Esophagus squamous epithelium (tissue), 4 donors: Measurements from ENCODE around the gene EGR1.

Experiments
- POLR2A ChIP-seq, 4 donors: fragments of 450-650 bp; IDR thresholded peaks; one replicate each; pipeline ENCODE4 v1.6.1; 2017; ENCODE audit warnings: antibody characterized with exemption in 4 of 4, mild to moderate bottlenecking in 4 of 4, moderate library complexity in 3 of 4
- TF ChIP-seq, protein P1 (sequence below), 6 experiments: fragments of 450-650 bp in 4 of 6; fragments of 200-600 bp in 2 of 6; sonication (generic) in 2 of 6; IDR thresholded peaks; one replicate each; pipeline ENCODE4 v1.5.1; 2016 to 2019; ENCODE audit warnings: antibody characterized with exemption in 6 of 6, mild to moderate bottlenecking in 4 of 6, moderate library complexity in 4 of 6

DNA sequence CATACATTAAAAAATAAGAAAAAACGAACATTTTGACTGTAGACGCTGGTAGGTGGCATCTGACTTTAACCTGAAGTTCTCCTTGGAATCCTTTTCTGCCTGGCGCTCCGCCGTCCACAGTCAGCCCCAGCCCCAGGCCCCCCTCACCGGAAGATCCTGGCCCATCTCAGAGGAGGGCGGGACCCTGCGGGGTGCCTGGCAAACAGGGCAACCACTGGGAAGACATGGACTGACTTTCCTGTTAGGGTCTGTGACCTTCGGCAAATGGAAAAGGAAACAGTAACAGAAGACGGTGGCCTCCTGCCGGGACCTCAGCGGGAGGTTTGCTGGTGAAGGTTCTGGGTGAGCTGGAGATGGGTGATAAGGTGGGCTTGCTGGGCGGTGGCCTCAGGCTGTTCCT lies 11.7 kb upstream of the EGR1 start:
- TF ChIP-seq, protein P1, sequence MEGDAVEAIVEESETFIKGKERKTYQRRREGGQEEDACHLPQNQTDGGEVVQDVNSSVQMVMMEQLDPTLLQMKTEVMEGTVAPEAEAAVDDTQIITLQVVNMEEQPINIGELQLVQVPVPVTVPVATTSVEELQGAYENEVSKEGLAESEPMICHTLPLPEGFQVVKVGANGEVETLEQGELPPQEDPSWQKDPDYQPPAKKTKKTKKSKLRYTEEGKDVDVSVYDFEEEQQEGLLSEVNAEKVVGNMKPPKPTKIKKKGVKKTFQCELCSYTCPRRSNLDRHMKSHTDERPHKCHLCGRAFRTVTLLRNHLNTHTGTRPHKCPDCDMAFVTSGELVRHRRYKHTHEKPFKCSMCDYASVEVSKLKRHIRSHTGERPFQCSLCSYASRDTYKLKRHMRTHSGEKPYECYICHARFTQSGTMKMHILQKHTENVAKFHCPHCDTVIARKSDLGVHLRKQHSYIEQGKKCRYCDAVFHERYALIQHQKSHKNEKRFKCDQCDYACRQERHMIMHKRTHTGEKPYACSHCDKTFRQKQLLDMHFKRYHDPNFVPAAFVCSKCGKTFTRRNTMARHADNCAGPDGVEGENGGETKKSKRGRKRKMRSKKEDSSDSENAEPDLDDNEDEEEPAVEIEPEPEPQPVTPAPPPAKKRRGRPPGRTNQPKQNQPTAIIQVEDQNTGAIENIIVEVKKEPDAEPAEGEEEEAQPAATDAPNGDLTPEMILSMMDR (IDR thresholded peaks at IDR 0.05), result no peak
- no peak for TF ChIP-seq POLR2A (IDR thresholded peaks at IDR 0.05)
